Measurements from ENCODE around the gene SP100.

DNA sequence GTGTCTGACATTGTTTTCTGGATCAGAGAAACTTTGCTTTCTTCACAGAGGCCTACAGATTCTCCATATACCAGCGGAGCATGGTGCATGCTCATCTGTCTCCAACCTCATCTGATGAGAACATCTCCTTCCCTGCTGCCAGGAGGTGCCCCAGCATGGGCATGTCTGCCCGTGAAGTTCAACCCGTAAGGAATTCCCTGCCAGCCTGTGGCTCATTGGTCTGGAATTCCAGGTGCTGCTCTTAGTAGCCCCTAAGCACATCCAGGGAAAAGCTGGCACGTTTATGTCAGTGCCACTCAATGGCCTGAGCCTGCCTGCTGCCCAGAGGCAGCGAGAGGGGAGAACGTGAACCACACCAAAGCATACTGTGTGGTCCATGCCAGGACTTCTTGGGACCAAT lies 1.7 kb upstream of the SP100 start:
- TF ChIP-seq EZH2 (IDR thresholded peaks at IDR 0.05) (no peak), FOXP2 (optimal IDR thresholded peaks at IDR 0.05; ENCODE audit: control extremely low read depth, extremely low read length, insufficient read depth) (no peak), POLR2AphosphoS5 (IDR thresholded peaks at IDR 0.05; ENCODE audit: borderline replicate concordance, low read depth, low read length) (no peak)

Measured in SK-N-MC (cell line).